LHCN-M2 (cell line): ENCODE measurements around the gene SPRR2F. TPM values are rescaled to one million over a fixed set of nuclear protein-coding genes. Genes with fewer than 3 reads are reported as not detected.
"Not testable (repeated sequence)": the region's sequence is repeated elsewhere in the genome, so short reads cannot be mapped to it uniquely, and the experiment has no call there.

Experiments used
- DNase-seq: peaks from one replicate; pipeline ENCODE4 v3.0.0-alpha.2; 2012; ENCODE audit warnings: low read depth
- polyA plus RNA-seq: library from polyadenylated mRNA; unstranded; fragments of >200 nt; gene quantifications from one replicate; pipeline ENCODE4 v1.2.1, GENCODE V29; 2012; ENCODE audit warnings: missing spikeins
- total RNA-seq: library from RNA; depleted of rRNA; stranded (reverse); fragments of >200 nt; gene quantifications from 2 replicates; pipeline ENCODE4 v1.2.3, GENCODE V29; 2014; rRNA removed

SPRR2F gene
- total RNA-seq = not detected in 2 replicates
- not detected for polyA plus RNA-seq

GRCh38 chr1:153113416-153113815 is at the start of gene SPRR2F:
TSS of gene SPRR2F (minus strand) at chr1:153113516. CDS start at chr1:153112733, 783 bp downstream.
- DNase-seq = no peak

- DNase-seq = no peak
These were observed 42.2 kb upstream of the SPRR2F start for GRCh38 chr1:153155541-153155940.

- no peak for DNase-seq
These were observed 39.2 kb upstream of the SPRR2F start for GRCh38 chr1:153152481-153152880.

GRCh38 chr1:153150846-153151245 is 37.5 kb upstream of the SPRR2F start, which contains the start of gene SPRR2G:
TSS of gene SPRR2G (minus strand) at chr1:153150890. CDS start at chr1:153150110, 780 bp downstream.
- no peak for DNase-seq

GRCh38 chr1:153141377-153141776 is 28.1 kb upstream of the SPRR2F start:
- no peak for DNase-seq

- DNase-seq = no peak
These were observed 27.2 kb upstream of the SPRR2F start for GRCh38 chr1:153140484-153140883.

GRCh38 chr1:153133743-153134142 is 20.4 kb upstream of the SPRR2F start:
- DNase-seq = no peak

GRCh38 chr1:153133267-153133666 is 20.0 kb upstream of the SPRR2F start:
- DNase-seq = no peak

- not testable (repeated sequence) for DNase-seq
These were observed 15.4 kb upstream of the SPRR2F start for GRCh38 chr1:153128688-153129087.

GRCh38 chr1:153127296-153127695 is 14.0 kb upstream of the SPRR2F start:
- no peak for DNase-seq

GRCh38 chr1:153125536-153125935 is 12.2 kb upstream of the SPRR2F start:
- DNase-seq = no peak

GRCh38 chr1:153123793-153124192 is 10.5 kb upstream of the SPRR2F start:
- DNase-seq = not testable (repeated sequence)

- DNase-seq = peak; percentile 1
These were observed 9.6 kb upstream of the SPRR2F start for GRCh38 chr1:153122831-153123421.

- DNase-seq = no peak
These were observed 7.6 kb upstream of the SPRR2F start for GRCh38 chr1:153120945-153121344.

- DNase-seq = no peak
These were observed 6.2 kb upstream of the SPRR2F start for GRCh38 chr1:153119491-153119971.

- DNase-seq = not testable (repeated sequence)
These were observed 1.9 kb upstream of the SPRR2F start for GRCh38 chr1:153115264-153115663.

GRCh38 chr1:153112454-153112853 is 862 bp downstream of the SPRR2F start:
- not testable (repeated sequence) for DNase-seq

GRCh38 chr1:153100245-153100644 is 13.1 kb downstream of the SPRR2F start:
- DNase-seq = peak; percentile 5

GRCh38 chr1:153099461-153100045 is 13.8 kb downstream of the SPRR2F start:
- DNase-seq = no peak

GRCh38 chr1:153095764-153096163 is 17.6 kb downstream of the SPRR2F start:
- DNase-seq = no peak

- no peak for DNase-seq
These were observed 18.9 kb downstream of the SPRR2F start, which contains the start of gene SPRR2E for GRCh38 chr1:153094426-153094825. TSS of gene SPRR2E (minus strand) at chr1:153094526. CDS start at chr1:153093751, 775 bp downstream.

GRCh38 chr1:153087652-153088051 is 25.7 kb downstream of the SPRR2F start:
- DNase-seq = no peak

- no peak for DNase-seq
These were observed 31.6 kb downstream of the SPRR2F start for GRCh38 chr1:153081736-153082135.
